ENCODE data around the gene SMC5.

GRCh38 chr9:70389621-70390266 is 131.0 kb downstream of the SMC5 start:
- TF ChIP-seq CTCF (IDR thresholded peaks at IDR 0.05 in 2 of 3, conservative IDR thresholded peaks at IDR 0.05 in 1 of 3; ENCODE audit: borderline replicate concordance in 1 of 3, insufficient read depth in 1 of 3, low read depth in 2 of 3, low read length in 2 of 3) (no peak), ZBTB33 (IDR thresholded peaks at IDR 0.05; ENCODE audit: extremely low read depth, insufficient replicate concordance, low read length) (no peak), POLR2A (IDR thresholded peaks at IDR 0.05; ENCODE audit: borderline replicate concordance, extremely low read depth, insufficient read depth, insufficient read length) (no peak), REST (IDR thresholded peaks at IDR 0.05; ENCODE audit: low read depth) (peak; percentile 56), EZH2 (IDR thresholded peaks at IDR 0.05) (no peak), EZH2phosphoT487 (IDR thresholded peaks at IDR 0.05; ENCODE audit: borderline replicate concordance) (no peak), ATF3 (IDR thresholded peaks at IDR 0.05) (no peak), ZNF274 (IDR thresholded peaks at IDR 0.05; ENCODE audit: low read depth, low read length) (no peak), POLR2AphosphoS5 (IDR thresholded peaks at IDR 0.05; ENCODE audit: low read depth, low read length) (no peak), SRF (IDR thresholded peaks at IDR 0.05; ENCODE audit: low read depth) (no peak)
